ENCODE results near the gene PTPRT. TPM values are rescaled to one million over a fixed set of nuclear protein-coding genes. Genes with fewer than 3 reads are reported as not detected.

The PTPRT gene
- total and polyA plus RNA-seq, 2 of the 13 experiments (the other 11 are each of a cell fraction or from before 2014, with no cell fraction given) = under 0.01 to 0.09 TPM

DNA sequence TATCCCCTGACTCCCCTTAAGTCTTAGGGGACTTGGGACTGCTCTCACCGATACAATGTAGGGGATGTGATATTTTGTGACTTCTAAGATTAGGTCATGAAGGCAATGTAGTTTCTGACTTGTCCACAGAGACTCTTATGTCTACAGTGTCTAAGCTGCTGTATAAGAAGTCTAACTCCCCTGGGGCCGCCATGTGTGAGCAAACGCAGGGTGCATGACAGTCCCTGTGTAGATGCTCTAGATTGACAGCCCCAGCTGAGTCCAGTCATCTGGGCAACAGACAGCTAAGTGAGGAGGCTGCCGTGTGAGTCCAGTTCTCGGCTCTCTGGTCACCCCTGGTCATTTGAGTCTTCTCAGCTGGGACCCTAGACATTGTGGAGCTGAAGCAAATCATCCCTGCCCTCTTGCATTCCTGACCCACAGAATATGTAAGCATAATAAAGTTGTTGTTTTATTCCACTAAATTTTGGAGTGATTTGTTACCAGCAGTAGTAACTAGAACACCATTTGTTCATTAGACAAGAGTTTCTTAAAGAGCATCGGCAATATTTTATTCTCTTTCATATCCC is 828.2 kb downstream of the PTPRT start:
- ATAC-seq = no peak
- intact Hi-C loops (cut with micrococcal nuclease; ENCODE audit: unreplicated experiment) (no loop called here), in situ Hi-C loops (cut with HindIII; ENCODE audit: extremely low pct_ligation_motif_present, low pct_unique_long_range_greater_than_20kb) (no loop called here)
- ChIA-PET CTCF (ENCODE audit: low intra/inter-chr PET ratio, low total read pairs) (no interaction called here), POLR2A (no interaction called here)
- Histone ChIP-seq H4K20me1 (ENCODE audit: insufficient read depth, low read length) (no peaks in the 10 kb centered on the region), H3K9me3 (ENCODE audit: low read length) (no peaks in the 10 kb centered on the region), H3K27me3 (ENCODE audit: control insufficient read depth in 1 of 2, insufficient read depth in 2 of 2, low read length in 2 of 2) (no peaks in the 10 kb centered on the region), H2AFZ (ENCODE audit: low read length) (no peak overlapping the region), H3K79me2 (ENCODE audit: insufficient read depth, low read length) (no peaks in the 10 kb centered on the region), H3K4me2 (ENCODE audit: low read depth, low read length) (no peak overlapping the region), H3K4me1 (ENCODE audit: insufficient read depth, low read length) (no peaks in the 10 kb centered on the region), H3K9ac (ENCODE audit: insufficient read depth, low read depth, low read length) (no peak overlapping the region), H3K27ac (ENCODE audit: extremely low read length, insufficient read depth, low read length) (no peak overlapping the region), H3K36me3 (replicated peaks in 1 of 2; ENCODE audit: control insufficient read depth in 1 of 2, insufficient read depth in 2 of 2, low read length in 2 of 2) (no peaks in the 10 kb centered on the region), H3K4me3 (replicated peaks in 1 of 3; ENCODE audit: insufficient read depth in 1 of 3, low read depth in 2 of 3, low read length in 3 of 3) (no peak overlapping the region)
- DNase-seq (ENCODE audit: low spot score) = no peak
- BruUV-seq (replicated peaks) = no TSS peak
- WGBS (ENCODE audit: low lambda C conversion rate) = 7% methylated on average over 6 of the region's 6 CpGs
- no peak for FAIRE-seq
- TF ChIP-seq NFRKB (IDR thresholded peaks at IDR 0.05) (no peak), SOX13 (IDR thresholded peaks at IDR 0.05) (no peak), SOX13 (CRISPR knock-in tag; conservative IDR thresholded peaks at IDR 0.05 in 1 of 2, IDR thresholded peaks at IDR 0.05 in 1 of 2) (no peak), TGIF2 (CRISPR knock-in tag; IDR thresholded peaks at IDR 0.05) (no peak), BORCS8-MEF2B (CRISPR knock-in tag; IDR thresholded peaks at IDR 0.05) (no peak), RFX3 (CRISPR knock-in tag; IDR thresholded peaks at IDR 0.05) (no peak), ZKSCAN8 (CRISPR knock-in tag; IDR thresholded peaks at IDR 0.05; ENCODE audit: borderline replicate concordance) (no peak), SNRNP70 (IDR thresholded peaks at IDR 0.05; ENCODE audit: low read depth, low read length) (no peak), SKI (IDR thresholded peaks at IDR 0.05; ENCODE audit: partially characterized antibody) (no peak), ZNF253 (CRISPR knock-in tag; IDR thresholded peaks at IDR 0.05; ENCODE audit: borderline replicate concordance) (no peak), ZNF644 (CRISPR knock-in tag; IDR thresholded peaks at IDR 0.05; ENCODE audit: low read depth) (no peak), RFX1 (IDR thresholded peaks at IDR 0.05) (no peak), RFXANK (CRISPR knock-in tag; IDR thresholded peaks at IDR 0.05) (no peak), ZNF816 (CRISPR knock-in tag; IDR thresholded peaks at IDR 0.05; ENCODE audit: borderline replicate concordance) (no peak), HCFC1 (IDR thresholded peaks at IDR 0.05; ENCODE audit: low read depth, low read length) (no peak), ZNF292 (CRISPR knock-in tag; IDR thresholded peaks at IDR 0.05; ENCODE audit: borderline replicate concordance, low read depth) (no peak)
- TF ChIP-seq, protein P1, sequence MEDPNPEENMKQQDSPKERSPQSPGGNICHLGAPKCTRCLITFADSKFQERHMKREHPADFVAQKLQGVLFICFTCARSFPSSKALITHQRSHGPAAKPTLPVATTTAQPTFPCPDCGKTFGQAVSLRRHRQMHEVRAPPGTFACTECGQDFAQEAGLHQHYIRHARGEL (CRISPR knock-in tag; IDR thresholded peaks at IDR 0.05) = no peak
- TF ChIP-seq, protein P2, sequence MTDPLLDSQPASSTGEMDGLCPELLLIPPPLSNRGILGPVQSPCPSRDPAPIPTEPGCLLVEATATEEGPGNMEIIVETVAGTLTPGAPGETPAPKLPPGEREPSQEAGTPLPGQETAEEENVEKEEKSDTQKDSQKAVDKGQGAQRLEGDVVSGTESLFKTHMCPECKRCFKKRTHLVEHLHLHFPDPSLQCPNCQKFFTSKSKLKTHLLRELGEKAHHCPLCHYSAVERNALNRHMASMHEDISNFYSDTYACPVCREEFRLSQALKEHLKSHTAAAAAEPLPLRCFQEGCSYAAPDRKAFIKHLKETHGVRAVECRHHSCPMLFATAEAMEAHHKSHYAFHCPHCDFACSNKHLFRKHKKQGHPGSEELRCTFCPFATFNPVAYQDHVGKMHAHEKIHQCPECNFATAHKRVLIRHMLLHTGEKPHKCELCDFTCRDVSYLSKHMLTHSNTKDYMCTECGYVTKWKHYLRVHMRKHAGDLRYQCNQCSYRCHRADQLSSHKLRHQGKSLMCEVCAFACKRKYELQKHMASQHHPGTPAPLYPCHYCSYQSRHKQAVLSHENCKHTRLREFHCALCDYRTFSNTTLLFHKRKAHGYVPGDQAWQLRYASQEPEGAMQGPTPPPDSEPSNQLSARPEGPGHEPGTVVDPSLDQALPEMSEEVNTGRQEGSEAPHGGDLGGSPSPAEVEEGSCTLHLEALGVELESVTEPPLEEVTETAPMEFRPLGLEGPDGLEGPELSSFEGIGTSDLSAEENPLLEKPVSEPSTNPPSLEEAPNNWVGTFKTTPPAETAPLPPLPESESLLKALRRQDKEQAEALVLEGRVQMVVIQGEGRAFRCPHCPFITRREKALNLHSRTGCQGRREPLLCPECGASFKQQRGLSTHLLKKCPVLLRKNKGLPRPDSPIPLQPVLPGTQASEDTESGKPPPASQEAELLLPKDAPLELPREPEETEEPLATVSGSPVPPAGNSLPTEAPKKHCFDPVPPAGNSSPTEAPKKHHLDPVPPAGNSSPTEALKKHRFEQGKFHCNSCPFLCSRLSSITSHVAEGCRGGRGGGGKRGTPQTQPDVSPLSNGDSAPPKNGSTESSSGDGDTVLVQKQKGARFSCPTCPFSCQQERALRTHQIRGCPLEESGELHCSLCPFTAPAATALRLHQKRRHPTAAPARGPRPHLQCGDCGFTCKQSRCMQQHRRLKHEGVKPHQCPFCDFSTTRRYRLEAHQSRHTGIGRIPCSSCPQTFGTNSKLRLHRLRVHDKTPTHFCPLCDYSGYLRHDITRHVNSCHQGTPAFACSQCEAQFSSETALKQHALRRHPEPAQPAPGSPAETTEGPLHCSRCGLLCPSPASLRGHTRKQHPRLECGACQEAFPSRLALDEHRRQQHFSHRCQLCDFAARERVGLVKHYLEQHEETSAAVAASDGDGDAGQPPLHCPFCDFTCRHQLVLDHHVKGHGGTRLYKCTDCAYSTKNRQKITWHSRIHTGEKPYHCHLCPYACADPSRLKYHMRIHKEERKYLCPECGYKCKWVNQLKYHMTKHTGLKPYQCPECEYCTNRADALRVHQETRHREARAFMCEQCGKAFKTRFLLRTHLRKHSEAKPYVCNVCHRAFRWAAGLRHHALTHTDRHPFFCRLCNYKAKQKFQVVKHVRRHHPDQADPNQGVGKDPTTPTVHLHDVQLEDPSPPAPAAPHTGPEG (CRISPR knock-in tag; IDR thresholded peaks at IDR 0.05) = no peak
- TF ChIP-seq, protein P3, sequence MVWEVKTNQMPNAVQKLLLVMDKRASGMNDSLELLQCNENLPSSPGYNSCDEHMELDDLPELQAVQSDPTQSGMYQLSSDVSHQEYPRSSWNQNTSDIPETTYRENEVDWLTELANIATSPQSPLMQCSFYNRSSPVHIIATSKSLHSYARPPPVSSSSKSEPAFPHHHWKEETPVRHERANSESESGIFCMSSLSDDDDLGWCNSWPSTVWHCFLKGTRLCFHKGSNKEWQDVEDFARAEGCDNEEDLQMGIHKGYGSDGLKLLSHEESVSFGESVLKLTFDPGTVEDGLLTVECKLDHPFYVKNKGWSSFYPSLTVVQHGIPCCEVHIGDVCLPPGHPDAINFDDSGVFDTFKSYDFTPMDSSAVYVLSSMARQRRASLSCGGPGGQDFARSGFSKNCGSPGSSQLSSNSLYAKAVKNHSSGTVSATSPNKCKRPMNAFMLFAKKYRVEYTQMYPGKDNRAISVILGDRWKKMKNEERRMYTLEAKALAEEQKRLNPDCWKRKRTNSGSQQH (CRISPR knock-in tag; IDR thresholded peaks at IDR 0.05; ENCODE audit: low read depth) = no peak
